Activated naive CD4-positive, alpha-beta T cell treated with anti-CD3 and anti-CD28 coated beads, Interleukin-2, amount 10 ng/mL, durations not matched to agents 7 days and 5 days (primary cell): ENCODE measurements around the gene GPR137.
A peak's percentile ranks its signal among the peaks of the same experiment; 100 is the strongest.

ENCODE experiments used
- CTCF ChIA-PET: fragments of 350-600 bp; sonication (Branson Sonifier 250); formaldehyde crosslinking; loops from one replicate; lab custom pipeline; 2021; ENCODE audit warnings: antibody characterized with exemption; lab: Charles Lee
- DNase-seq: peaks from one replicate; pipeline ENCODE4 v3.0.0-alpha.2; 2020
- H3K27ac Mint-ChIP-seq: one replicate; pipeline ENCODE4 v1.8.0; 2021; ENCODE audit warnings: mild to moderate bottlenecking, moderate library complexity, mixed read lengths
- H3K27me3 Mint-ChIP-seq: one replicate; pipeline ENCODE4 v1.8.0; 2021; ENCODE audit warnings: mild to moderate bottlenecking, mixed read lengths
- H3K36me3 Mint-ChIP-seq: one replicate; pipeline ENCODE4 v1.8.0; 2021; ENCODE audit warnings: mixed read lengths
- H3K4me1 Mint-ChIP-seq: one replicate; pipeline ENCODE4 v1.8.0; 2021; ENCODE audit warnings: mixed read lengths
- H3K4me3 Mint-ChIP-seq: one replicate; pipeline ENCODE4 v1.8.0; 2021; ENCODE audit warnings: mild to moderate bottlenecking, moderate library complexity, mixed read lengths
- H3K9me3 Mint-ChIP-seq: one replicate; pipeline ENCODE4 v1.8.0; 2021; ENCODE audit warnings: mixed read lengths

Gene GPR137, protein sequence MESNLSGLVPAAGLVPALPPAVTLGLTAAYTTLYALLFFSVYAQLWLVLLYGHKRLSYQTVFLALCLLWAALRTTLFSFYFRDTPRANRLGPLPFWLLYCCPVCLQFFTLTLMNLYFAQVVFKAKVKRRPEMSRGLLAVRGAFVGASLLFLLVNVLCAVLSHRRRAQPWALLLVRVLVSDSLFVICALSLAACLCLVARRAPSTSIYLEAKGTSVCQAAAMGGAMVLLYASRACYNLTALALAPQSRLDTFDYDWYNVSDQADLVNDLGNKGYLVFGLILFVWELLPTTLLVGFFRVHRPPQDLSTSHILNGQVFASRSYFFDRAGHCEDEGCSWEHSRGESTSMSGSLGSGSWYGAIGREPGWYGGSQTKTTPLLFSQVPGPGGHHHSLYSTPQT

DNA sequence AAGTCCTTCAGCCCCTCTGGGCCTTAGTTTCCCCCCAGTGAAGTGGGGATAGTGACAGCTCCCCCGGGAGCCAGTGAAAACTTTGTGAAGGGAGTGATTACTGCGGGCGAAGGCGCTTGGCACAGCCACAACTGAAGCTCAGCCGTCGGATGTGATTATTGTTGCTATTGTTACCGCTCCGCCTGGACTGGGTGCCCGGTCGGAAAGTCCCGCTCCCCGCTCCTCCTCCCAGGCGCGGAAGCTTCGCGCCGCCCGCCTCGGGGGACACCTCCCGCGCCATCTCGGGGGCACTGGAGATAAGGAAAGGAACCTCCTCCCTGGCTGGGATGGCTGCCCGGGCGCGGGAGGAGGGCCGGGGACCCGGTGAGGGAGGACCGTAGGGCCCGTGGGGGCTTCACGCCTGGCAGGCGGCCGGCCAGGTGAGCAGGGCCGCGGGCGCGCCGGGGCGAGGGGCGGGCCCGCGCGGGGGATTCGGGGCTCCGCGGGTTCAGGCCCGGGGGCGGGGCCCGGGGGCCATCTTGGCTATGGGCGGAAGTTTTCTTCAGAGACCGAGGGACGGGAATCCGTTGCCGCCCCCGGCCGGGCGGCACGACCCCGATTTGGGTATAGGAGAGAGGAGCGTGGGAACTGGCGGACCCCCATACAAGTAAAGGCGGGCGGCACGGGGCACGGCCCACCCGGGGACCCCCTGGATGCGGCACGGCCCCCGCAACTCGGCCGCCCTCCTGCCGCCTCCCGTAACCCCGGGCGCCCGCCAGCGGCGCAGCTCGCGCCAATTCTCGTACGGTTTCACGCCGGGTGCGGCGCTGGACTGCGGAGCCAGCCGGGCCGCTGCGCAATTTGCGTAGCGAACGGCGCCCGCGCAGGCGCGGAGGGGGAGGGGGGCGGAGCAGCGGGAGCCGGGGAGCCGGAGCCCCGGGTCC lies at the start of gene GPR137:
Gene GPR137 (plus strand): TSS at position 887 of the 923 bp plus-strand sequence. CDS start 677 bp downstream, outside the sequence.
- no peaks in the 10 kb centered on the region for H3K9me3 Mint-ChIP-seq
- peak within 1 kb of the TSS; percentile 84 for H3K4me3 Mint-ChIP-seq
- H3K36me3 Mint-ChIP-seq: peaks cover 2% of the 10 kb centered on the region
- peaks cover 19% of the 10 kb centered on the region for H3K27me3 Mint-ChIP-seq
- H3K4me1 Mint-ChIP-seq: peaks cover 29% of the 10 kb centered on the region
- peak within 1 kb of the TSS; percentile 89 for H3K27ac Mint-ChIP-seq
- CTCF ChIA-PET: interaction anchor here (0.6 to 2.5 kb wide), 5 partner anchors 8 to 81 kb away, joined by 3 to 14 read pairs (median 3); no protein-coding TSS in a partner anchor
- DNase-seq: peak; percentile 92

GRCh38 chr11:64237484-64237951 lies 48.1 kb upstream of the GPR137 start:
- CTCF ChIA-PET: interaction anchor here (0.8 to 2.2 kb wide), 3 partner anchors 12 to 67 kb away, joined by 3 to 5 read pairs (median 4); no protein-coding TSS in a partner anchor
- Mint-ChIP-seq H3K4me1 (peaks cover 54% of the 10 kb centered on the region), H3K36me3 (peaks cover 24% of the 10 kb centered on the region), H3K9me3 (no peaks in the 10 kb centered on the region), H3K4me3 (no peak overlapping the region), H3K27ac (peak overlapping the region; percentile 52), H3K27me3 (no peaks in the 10 kb centered on the region)
- no peak for DNase-seq

DNA sequence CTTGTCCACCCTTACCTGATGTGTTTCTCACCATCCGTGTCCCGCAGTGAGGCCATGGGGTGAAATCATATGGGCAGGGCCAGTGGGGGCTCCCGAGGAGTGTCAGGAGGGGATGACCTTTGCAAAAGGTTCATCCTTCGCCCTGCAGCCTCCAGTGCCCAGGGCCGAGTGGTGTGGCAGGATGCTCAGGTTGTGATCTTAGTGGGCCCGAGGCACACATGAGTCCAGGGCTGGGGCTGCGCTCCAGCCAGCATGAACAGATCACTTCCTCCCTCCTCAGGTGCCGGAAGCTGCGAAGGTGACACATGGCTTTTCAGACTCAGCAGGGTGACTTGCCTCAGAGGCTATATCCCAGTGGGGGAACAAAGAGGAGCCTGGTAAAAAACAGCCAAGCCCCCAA lies 47.6 kb upstream of the GPR137 start:
- CTCF ChIA-PET: interaction anchor here (1.4 to 2.2 kb wide), 2 partner anchors 12 to 34 kb away, joined by 4 to 5 read pairs; no protein-coding TSS in a partner anchor

GRCh38 chr11:64238999-64239398 lies 46.6 kb upstream of the GPR137 start:
- Mint-ChIP-seq H3K36me3 (peaks cover 30% of the 10 kb centered on the region), H3K4me1 (peaks cover 58% of the 10 kb centered on the region), H3K27me3 (no peaks in the 10 kb centered on the region), H3K27ac (peak overlapping the region; percentile 73), H3K9me3 (no peaks in the 10 kb centered on the region), H3K4me3 (no peak overlapping the region)
- CTCF ChIA-PET: interaction anchor here (1.4 to 2.2 kb wide), 2 partner anchors 11 to 35 kb away, joined by 4 to 5 read pairs; no protein-coding TSS in a partner anchor
- DNase-seq: no peak

More for the DNA sequence above, 47.6 kb upstream of the GPR137 start:
- Mint-ChIP-seq H3K27ac (no peak overlapping the region), H3K9me3 (no peaks in the 10 kb centered on the region), H3K27me3 (no peaks in the 10 kb centered on the region), H3K4me3 (peak overlapping the region; percentile 21), H3K36me3 (peaks cover 24% of the 10 kb centered on the region), H3K4me1 (peaks cover 54% of the 10 kb centered on the region)
- DNase-seq: no peak

DNA sequence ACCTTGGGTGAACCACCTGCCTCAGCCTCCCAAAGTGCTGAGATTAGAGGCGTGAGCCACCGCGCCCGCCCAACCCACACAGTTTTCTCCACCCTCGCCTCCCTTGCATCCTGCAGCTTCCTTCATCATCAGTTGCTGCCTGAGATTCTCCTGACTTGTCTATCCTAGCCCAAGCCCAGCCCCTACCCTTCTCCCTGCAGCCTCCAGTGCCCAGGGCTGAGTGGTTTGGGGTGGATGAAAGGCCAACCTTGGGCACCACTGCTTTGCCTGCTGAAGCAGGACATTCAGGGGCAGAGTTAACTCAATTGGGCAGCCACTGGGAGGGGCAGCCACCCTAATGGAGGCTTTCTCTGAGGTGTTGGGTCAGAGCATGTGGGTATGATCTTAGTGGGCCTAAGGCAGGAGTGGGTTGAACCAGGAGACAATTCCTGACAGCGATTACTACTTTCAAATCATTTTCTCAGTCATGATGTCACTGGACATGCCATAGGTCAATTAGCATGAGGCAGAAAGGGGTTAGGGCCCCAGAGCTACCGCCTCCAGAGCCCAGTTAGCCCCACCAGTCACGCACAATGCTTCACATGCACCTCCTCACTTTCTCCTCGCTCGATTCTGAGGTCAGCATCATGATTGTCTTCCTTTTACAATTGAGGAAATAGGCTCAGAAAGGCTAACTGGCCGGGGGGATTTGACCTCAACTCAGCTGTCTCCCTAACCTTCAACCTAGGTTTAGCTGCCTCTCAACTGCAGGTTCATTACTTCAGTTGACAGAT lies 45.8 kb upstream of the GPR137 start:
- peaks cover 32% of the 10 kb centered on the region for H3K36me3 Mint-ChIP-seq
- CTCF ChIA-PET: no interaction called here
- no peaks in the 10 kb centered on the region for H3K27me3 Mint-ChIP-seq
- peak overlapping the region; percentile 90 for H3K4me3 Mint-ChIP-seq
- no peak for DNase-seq
- peaks cover 64% of the 10 kb centered on the region for H3K4me1 Mint-ChIP-seq
- H3K9me3 Mint-ChIP-seq: no peaks in the 10 kb centered on the region
- H3K27ac Mint-ChIP-seq: peak overlapping the region; percentile 93

- DNase-seq: peak; percentile 97
- H3K9me3 Mint-ChIP-seq: no peaks in the 10 kb centered on the region
- peak within 1 kb of the TSS; percentile 90 for H3K4me3 Mint-ChIP-seq
- peak within 1 kb of the TSS; percentile 93 for H3K27ac Mint-ChIP-seq
- H3K36me3 Mint-ChIP-seq: peaks cover 32% of the 10 kb centered on the region
- H3K27me3 Mint-ChIP-seq: no peaks in the 10 kb centered on the region
- H3K4me1 Mint-ChIP-seq: peaks cover 64% of the 10 kb centered on the region
- CTCF ChIA-PET: interaction anchor here (0.8 to 1.2 kb wide), 5 partner anchors 9 to 64 kb away, joined by 3 to 7 read pairs (median 4); partner anchors contain the start of genes ESRRA, NUDT22, PLCB3 and TRPT1
Observed at GRCh38 chr11:64240435-64241240, 45.0 kb upstream of the GPR137 start, which contains the start of gene FKBP2. FKBP2 (plus strand) TSS chr11:64241095; CDS start chr11:64242388, 1,293 bp downstream.

DNA sequence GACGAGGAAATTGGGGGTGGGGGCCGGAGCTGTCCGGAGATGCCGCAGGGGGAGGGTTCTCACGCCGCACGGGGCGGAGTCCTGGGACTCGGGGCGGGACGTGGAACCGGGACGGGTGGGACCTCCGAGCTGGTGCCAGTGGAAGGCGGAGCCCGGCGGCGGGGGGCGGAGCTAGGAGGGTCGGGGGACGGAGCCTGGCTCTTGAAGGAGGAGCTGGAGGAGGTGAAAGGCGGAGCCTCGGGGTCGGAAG lies 44.5 kb upstream of the GPR137 start:
- peak; percentile 100 for DNase-seq
- Mint-ChIP-seq H3K27me3 (no peaks in the 10 kb centered on the region), H3K9me3 (no peaks in the 10 kb centered on the region), H3K4me3 (peak overlapping the region; percentile 90), H3K4me1 (peaks cover 65% of the 10 kb centered on the region), H3K36me3 (peaks cover 32% of the 10 kb centered on the region), H3K27ac (peak overlapping the region; percentile 93)
- CTCF ChIA-PET: interaction anchor here (0.8 to 1.2 kb wide), 5 partner anchors 9 to 64 kb away, joined by 3 to 7 read pairs (median 4); partner anchors contain the start of genes ESRRA, NUDT22, PLCB3 and TRPT1

DNA sequence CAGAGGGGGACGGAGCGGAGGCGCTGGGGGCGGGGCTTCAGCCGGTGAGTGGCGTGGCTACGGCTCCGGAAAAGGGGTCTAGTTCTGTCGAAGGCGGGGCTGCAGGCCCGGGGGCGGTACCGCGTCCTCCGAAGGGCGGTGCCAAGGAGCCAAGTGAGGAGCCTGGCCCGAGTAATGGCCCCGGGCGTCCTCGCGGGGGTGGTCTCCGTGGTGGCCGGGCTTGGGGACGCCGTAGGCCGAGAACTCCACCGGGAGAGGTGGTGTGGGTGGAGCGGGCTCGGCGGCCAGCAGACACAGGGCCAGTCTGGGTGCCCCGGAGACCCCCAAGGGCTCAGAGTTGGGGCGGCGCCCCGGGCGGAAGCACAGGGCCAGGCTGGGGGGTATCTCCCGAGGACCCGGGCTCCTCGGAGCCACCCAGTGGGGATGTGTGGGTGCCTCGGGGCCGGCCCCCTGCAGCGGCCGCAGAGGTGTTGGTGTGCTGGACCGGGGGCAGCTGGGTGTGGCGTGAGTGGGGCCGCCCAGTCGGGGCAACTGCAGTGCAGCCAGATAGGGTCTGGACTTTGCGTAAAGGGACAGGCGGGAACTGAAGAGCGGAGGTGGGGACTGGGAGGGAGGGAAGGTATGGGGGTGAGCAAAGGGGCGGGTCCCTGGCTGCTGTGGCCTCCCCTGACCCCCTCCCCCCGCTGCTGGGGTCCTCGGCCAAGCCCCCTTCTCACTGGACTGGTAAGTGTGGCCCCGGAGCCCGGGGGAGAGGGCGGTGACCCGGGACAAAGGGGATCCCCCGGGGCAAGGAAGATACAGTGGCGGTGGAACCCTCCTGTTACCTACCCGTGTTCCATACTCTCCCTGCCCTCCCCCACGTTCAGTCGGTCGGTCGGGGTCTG lies 43.9 kb upstream of the GPR137 start:
- Mint-ChIP-seq H3K27me3 (no peaks in the 10 kb centered on the region), H3K4me3 (peak overlapping the region; percentile 90), H3K9me3 (no peaks in the 10 kb centered on the region), H3K36me3 (peaks cover 32% of the 10 kb centered on the region), H3K4me1 (peaks cover 63% of the 10 kb centered on the region), H3K27ac (peak overlapping the region; percentile 93)
- CTCF ChIA-PET: interaction anchor here (0.6 to 2.3 kb wide), 7 partner anchors 8 to 1591 kb away, joined by 3 to 17 read pairs (median 4); partner anchors contain the start of genes ESRRA, FERMT3, NUDT22 and PLCB3
- DNase-seq: no peak

DNA sequence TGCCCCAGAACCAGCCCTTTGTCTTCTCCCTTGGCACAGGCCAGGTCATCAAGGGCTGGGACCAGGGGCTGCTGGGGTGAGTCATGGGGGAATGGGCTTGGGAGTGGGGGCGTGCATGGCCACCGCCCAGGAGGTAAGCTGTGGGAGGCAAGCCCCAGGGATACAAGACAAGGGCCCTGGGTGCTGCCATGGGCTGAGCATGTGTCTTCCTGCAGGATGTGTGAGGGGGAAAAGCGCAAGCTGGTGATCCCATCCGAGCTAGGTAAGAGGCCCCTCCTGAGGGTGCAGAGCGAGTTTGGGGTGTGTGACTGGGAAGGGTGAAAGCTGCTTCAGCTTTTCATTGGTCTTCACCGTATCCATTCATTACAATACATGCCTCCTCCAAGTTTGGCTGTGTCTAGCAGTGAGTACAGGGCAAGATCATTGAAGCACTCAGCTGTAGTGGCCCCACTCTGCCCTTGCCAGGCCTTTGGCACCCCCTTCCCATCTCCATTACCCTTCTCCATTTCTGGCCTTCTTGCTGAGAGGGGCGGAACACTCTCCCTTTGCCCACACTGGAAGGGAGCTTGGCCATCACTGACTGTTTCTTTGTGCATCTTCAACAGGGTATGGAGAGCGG lies 42.3 kb upstream of the GPR137 start:
- peaks cover 64% of the 10 kb centered on the region for H3K4me1 Mint-ChIP-seq
- H3K9me3 Mint-ChIP-seq: no peaks in the 10 kb centered on the region
- peak overlapping the region; percentile 55 for H3K27ac Mint-ChIP-seq
- CTCF ChIA-PET: interaction anchor here (0.7 to 3.2 kb wide), 3 partner anchors 38 to 61 kb away, joined by 3 to 17 read pairs (median 16); partner anchors contain the start of genes ESRRA, FERMT3 and GPR137
- no peaks in the 10 kb centered on the region for H3K27me3 Mint-ChIP-seq
- H3K4me3 Mint-ChIP-seq: peak overlapping the region; percentile 42
- DNase-seq: no peak
- H3K36me3 Mint-ChIP-seq: peaks cover 21% of the 10 kb centered on the region

GRCh38 chr11:64244107-64244506 lies 41.5 kb upstream of the GPR137 start:
- Mint-ChIP-seq H3K27ac (peak overlapping the region; percentile 55), H3K9me3 (no peaks in the 10 kb centered on the region), H3K4me1 (peaks cover 56% of the 10 kb centered on the region), H3K36me3 (peaks cover 13% of the 10 kb centered on the region), H3K4me3 (peak overlapping the region; percentile 42), H3K27me3 (no peaks in the 10 kb centered on the region)
- DNase-seq: no peak
- CTCF ChIA-PET: interaction anchor here (2.3 to 3.7 kb wide), 3 partner anchors 38 to 60 kb away, joined by 16 to 25 read pairs (median 17); partner anchors contain the start of genes ESRRA and FERMT3

DNA sequence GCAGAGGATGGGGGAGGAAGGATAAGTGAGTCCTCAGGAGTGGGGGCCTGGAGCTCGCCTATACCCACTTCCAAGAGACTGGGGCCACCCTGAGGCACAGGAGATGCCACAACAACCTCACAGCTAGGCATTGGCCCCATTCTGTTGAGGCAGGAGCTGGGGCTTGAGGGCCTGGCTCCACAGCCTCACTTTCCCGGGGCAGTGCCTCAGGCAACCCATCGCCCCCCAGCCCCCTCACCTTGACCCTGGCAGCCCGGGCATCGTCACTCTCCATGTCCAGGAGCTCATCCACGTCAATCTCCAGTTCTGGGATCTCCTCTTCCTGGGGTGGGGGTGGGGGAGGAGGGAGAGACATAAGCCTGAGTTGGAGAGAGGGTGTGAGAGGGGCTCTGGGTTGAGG lies 40.7 kb upstream of the GPR137 start:
- Mint-ChIP-seq H3K27ac (peak overlapping the region; percentile 87), H3K4me1 (peaks cover 52% of the 10 kb centered on the region), H3K9me3 (no peaks in the 10 kb centered on the region), H3K27me3 (peaks cover 1% of the 10 kb centered on the region), H3K4me3 (peak overlapping the region; percentile 92), H3K36me3 (peaks cover 13% of the 10 kb centered on the region)
- no peak for DNase-seq
- CTCF ChIA-PET: interaction anchor here (1.5 to 3.7 kb wide), 5 partner anchors 11 to 59 kb away, joined by 4 to 25 read pairs (median 11); partner anchors contain the start of genes ESRRA and FERMT3
